GM21825 (cell line): ENCODE results near the gene HYPK.
A peak's percentile ranks its signal among the peaks of the same experiment; 100 is the strongest.

Experiments
- ATAC-seq: cut with Tn5 transposase; IDR thresholded peaks from one replicate; pipeline ENCODE4 v1.9.1; 2021; ENCODE audit warnings: mild to moderate bottlenecking, moderate library complexity; ENCODE audit not compliant: unreplicated experiment

Gene HYPK

GRCh38 chr15:43800286-43801141, at the start of gene HYPK:
TSS of gene HYPK (plus strand) at chr15:43800599. CDS start at chr15:43800623, 24 bp downstream.
- peak; percentile 78 for ATAC-seq

GRCh38 chr15:43751885-43752284, 48.5 kb upstream of the HYPK start:
- no peak for ATAC-seq

- no peak for ATAC-seq
Observed at GRCh38 chr15:43762824-43763223, 37.6 kb upstream of the HYPK start.

GRCh38 chr15:43763819-43764446, 36.5 kb upstream of the HYPK start:
- ATAC-seq, result no peak

GRCh38 chr15:43769584-43770228, 30.7 kb upstream of the HYPK start:
- no peak for ATAC-seq

- ATAC-seq, result no peak
Observed at GRCh38 chr15:43771816-43772215, 28.6 kb upstream of the HYPK start.

GRCh38 chr15:43772624-43773023, 27.8 kb upstream of the HYPK start:
- no peak for ATAC-seq

GRCh38 chr15:43774062-43774461, 26.3 kb upstream of the HYPK start:
- ATAC-seq, result no peak

- no peak for ATAC-seq
Observed at GRCh38 chr15:43775411-43775965, 24.9 kb upstream of the HYPK start.

GRCh38 chr15:43776101-43776717, 24.2 kb upstream of the HYPK start:
- ATAC-seq, result peak; percentile 63

- peak; percentile 31 for ATAC-seq
Observed at GRCh38 chr15:43776718-43777266, 23.6 kb upstream of the HYPK start, which contains the start of gene ELL3. TSS of gene ELL3 (minus strand) at chr15:43776966. CDS start at chr15:43776901, 65 bp downstream.

- ATAC-seq, result peak; percentile 51
Observed at GRCh38 chr15:43777267-43777914, 23.0 kb upstream of the HYPK start.

GRCh38 chr15:43779016-43779415, 21.4 kb upstream of the HYPK start:
- no peak for ATAC-seq

GRCh38 chr15:43789409-43789808, 11.0 kb upstream of the HYPK start:
- ATAC-seq, result no peak

- ATAC-seq, result peak; percentile 79
Observed at GRCh38 chr15:43791993-43792760, 8.2 kb upstream of the HYPK start, which contains the start of gene SERF2. TSS of gene SERF2 (plus strand) at chr15:43792320. CDS start at chr15:43792377, 57 bp downstream.

- ATAC-seq, result no peak
Observed at GRCh38 chr15:43792761-43793476, 7.5 kb upstream of the HYPK start.

- no peak for ATAC-seq
Observed at GRCh38 chr15:43793647-43794046, 6.8 kb upstream of the HYPK start.

GRCh38 chr15:43794269-43795037, 5.9 kb upstream of the HYPK start:
- no peak for ATAC-seq
